Measurements from ENCODE around the gene ELAVL4. TPM values are rescaled to one million over a fixed set of nuclear protein-coding genes. Genes with fewer than 3 reads are reported as not detected.

The ELAVL4 gene
- total and polyA plus RNA-seq, 9 of the 15 experiments (the other 6 are each of a cell fraction or from before 2014, with no cell fraction given), result not detected

DNA sequence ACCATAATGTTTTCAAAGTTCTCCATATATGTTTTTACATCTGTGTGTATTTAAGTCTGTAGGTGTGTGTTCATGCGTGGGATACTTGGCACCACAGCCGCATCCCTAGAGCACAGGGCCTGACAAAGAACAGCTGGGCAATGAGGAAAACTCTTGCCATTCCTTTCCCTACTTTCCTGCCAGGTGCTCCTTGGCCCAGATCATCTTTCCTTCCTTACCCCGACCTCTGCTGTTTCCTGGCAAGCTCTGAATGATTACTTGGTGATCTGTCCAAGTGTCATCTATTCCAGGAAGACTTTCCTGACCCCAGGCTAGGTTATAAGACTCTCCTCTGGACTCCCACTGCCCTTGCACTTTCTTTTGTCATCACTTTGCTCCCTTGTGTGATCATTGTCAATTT, 123.6 kb downstream of the ELAVL4 start:
- Histone ChIP-seq H4K20me1 (replicated peaks; ENCODE audit: control insufficient read depth, insufficient read depth, low read length) (no peaks in the 10 kb centered on the region), H3K9me3 (replicated peaks; ENCODE audit: control insufficient read depth, insufficient read depth, low read depth, low read length) (no peaks in the 10 kb centered on the region), H3K79me2 (ENCODE audit: control insufficient read depth, insufficient read depth, low read length) (no peaks in the 10 kb centered on the region), H3K27me3 (ENCODE audit: control insufficient read depth in 2 of 2, insufficient read depth in 2 of 2, low read length in 2 of 2) (no peaks in the 10 kb centered on the region), H3K9ac (ENCODE audit: insufficient read depth in 1 of 2, low read depth in 2 of 2, low read length in 2 of 2) (no peak overlapping the region), H3K4me2 (ENCODE audit: insufficient read depth, low read length) (no peak overlapping the region), H3K4me3 (no peak overlapping the region), H3K27ac (ENCODE audit: extremely low read depth, low read depth, low read length) (no peak overlapping the region), H3K36me3 (ENCODE audit: control insufficient read depth, insufficient read depth, low read length) (no peaks in the 10 kb centered on the region), H3K4me1 (replicated peaks in 1 of 2; ENCODE audit: control insufficient read depth in 2 of 2, insufficient read depth in 2 of 2, low read length in 2 of 2) (no peaks in the 10 kb centered on the region), H3K9me1 (ENCODE audit: control insufficient read depth, insufficient read depth, low read length) (no peaks in the 10 kb centered on the region), H2AFZ (ENCODE audit: low read depth, low read length) (no peak overlapping the region)
- TF ChIP-seq ZNF41 (CRISPR knock-in tag; conservative IDR thresholded peaks at IDR 0.05), result no peak
- FAIRE-seq (no peak), DNase-seq (ENCODE audit: extremely low read depth in 1 of 4, low spot score in 3 of 4) (no peak), ATAC-seq (no peak)
- ChIA-PET CTCF (ENCODE audit: low intra/inter-chr PET ratio) (no interaction called here), POLR2A (no interaction called here)
- no TSS peak for BruUV-seq (replicated peaks)
- in situ Hi-C loops (cut with MboI) (no loop called here), intact Hi-C loops (cut with micrococcal nuclease) (no loop called here)
- 3% methylated on average over 3 of the region's 3 CpGs for WGBS (ENCODE audit: insufficient coverage, low coverage, missing lambda C conversion rate)

DNA sequence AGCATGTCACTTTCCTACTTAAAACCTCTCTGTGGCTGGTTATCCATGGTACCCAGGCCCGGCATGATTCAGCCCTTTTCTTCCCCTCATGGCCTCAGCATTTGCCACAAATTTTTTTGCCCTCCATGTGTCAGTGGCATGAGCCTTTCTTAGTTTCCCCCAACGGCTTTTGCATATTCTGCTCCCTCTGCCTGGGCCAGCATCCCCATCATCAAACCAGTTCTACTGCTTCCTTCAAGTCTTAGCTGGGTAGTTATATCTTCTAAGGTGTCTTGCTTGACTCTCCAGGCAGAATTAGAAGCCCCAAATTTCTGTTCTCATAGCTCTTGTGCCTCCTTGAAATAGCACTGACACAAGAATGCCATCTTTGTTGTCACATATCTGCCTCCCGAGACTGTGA, 127.9 kb downstream of the ELAVL4 start:
- Histone ChIP-seq H2AFZ (ENCODE audit: low read depth, low read length) (no peak overlapping the region), H3K79me2 (ENCODE audit: control insufficient read depth, insufficient read depth, low read length) (no peaks in the 10 kb centered on the region), H3K9me3 (replicated peaks; ENCODE audit: control insufficient read depth, insufficient read depth, low read depth, low read length) (no peaks in the 10 kb centered on the region), H3K9ac (ENCODE audit: insufficient read depth in 1 of 2, low read depth in 2 of 2, low read length in 2 of 2) (no peak overlapping the region), H3K4me1 (replicated peaks in 1 of 2; ENCODE audit: control insufficient read depth in 2 of 2, insufficient read depth in 2 of 2, low read length in 2 of 2) (no peaks in the 10 kb centered on the region), H3K4me3 (no peak overlapping the region), H3K4me2 (ENCODE audit: insufficient read depth, low read length) (no peak overlapping the region), H3K36me3 (ENCODE audit: control insufficient read depth, insufficient read depth, low read length) (no peaks in the 10 kb centered on the region), H4K20me1 (replicated peaks; ENCODE audit: control insufficient read depth, insufficient read depth, low read length) (no peaks in the 10 kb centered on the region), H3K9me1 (ENCODE audit: control insufficient read depth, insufficient read depth, low read length) (no peaks in the 10 kb centered on the region), H3K27ac (ENCODE audit: extremely low read depth, low read depth, low read length) (no peak overlapping the region), H3K27me3 (ENCODE audit: control insufficient read depth in 2 of 2, insufficient read depth in 2 of 2, low read length in 2 of 2) (no peaks in the 10 kb centered on the region)
- in situ Hi-C loops (cut with MboI), result no loop called here
- BruUV-seq (replicated peaks), result no TSS peak
- ChIA-PET POLR2A (no interaction called here), CTCF (ENCODE audit: low intra/inter-chr PET ratio) (no interaction called here)
- no peak for FAIRE-seq
- no peak for DNase-seq (ENCODE audit: extremely low read depth in 1 of 4, low spot score in 3 of 4)
- ATAC-seq, result no peak
- no peak for TF ChIP-seq CREB5 (CRISPR knock-in tag; IDR thresholded peaks at IDR 0.05)
- no peak for TF ChIP-seq STAT5A (IDR thresholded peaks at IDR 0.05; ENCODE audit: borderline replicate concordance, low read length)
- no peak for TF ChIP-seq ZNF280B (CRISPR knock-in tag; IDR thresholded peaks at IDR 0.05)
- TF ChIP-seq ERF (CRISPR knock-in tag; IDR thresholded peaks at IDR 0.05), result no peak
- TF ChIP-seq, protein P1, sequence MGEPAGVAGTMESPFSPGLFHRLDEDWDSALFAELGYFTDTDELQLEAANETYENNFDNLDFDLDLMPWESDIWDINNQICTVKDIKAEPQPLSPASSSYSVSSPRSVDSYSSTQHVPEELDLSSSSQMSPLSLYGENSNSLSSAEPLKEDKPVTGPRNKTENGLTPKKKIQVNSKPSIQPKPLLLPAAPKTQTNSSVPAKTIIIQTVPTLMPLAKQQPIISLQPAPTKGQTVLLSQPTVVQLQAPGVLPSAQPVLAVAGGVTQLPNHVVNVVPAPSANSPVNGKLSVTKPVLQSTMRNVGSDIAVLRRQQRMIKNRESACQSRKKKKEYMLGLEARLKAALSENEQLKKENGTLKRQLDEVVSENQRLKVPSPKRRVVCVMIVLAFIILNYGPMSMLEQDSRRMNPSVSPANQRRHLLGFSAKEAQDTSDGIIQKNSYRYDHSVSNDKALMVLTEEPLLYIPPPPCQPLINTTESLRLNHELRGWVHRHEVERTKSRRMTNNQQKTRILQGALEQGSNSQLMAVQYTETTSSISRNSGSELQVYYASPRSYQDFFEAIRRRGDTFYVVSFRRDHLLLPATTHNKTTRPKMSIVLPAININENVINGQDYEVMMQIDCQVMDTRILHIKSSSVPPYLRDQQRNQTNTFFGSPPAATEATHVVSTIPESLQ (CRISPR knock-in tag; IDR thresholded peaks at IDR 0.05), result no peak
- WGBS (ENCODE audit: insufficient coverage, low coverage, missing lambda C conversion rate), result 0% methylated on average over 3 of the region's 3 CpGs
- intact Hi-C loops (cut with micrococcal nuclease), result no loop called here
